HepG2 (cell line): Measurements from ENCODE around the gene NFS1. TPM values are rescaled to one million over a fixed set of nuclear protein-coding genes. Genes with fewer than 3 reads are reported as not detected.

Experiments
- ATF5 ChIP-seq: sonication (generic); formaldehyde crosslinking; IDR thresholded peaks from 2 replicates; pipeline ENCODE4 v1.4.0; 2020; ENCODE audit warnings: mild to moderate bottlenecking, low read depth, missing genetic modification reagents
- FOSL1 ChIP-seq: sonication (generic); formaldehyde crosslinking; IDR thresholded peaks from 2 replicates; pipeline ENCODE4 v1.9.0; 2021; ENCODE audit warnings: missing genetic modification reagents, borderline replicate concordance
- HNRNPH1 ChIP-seq: fragments of 200-400 bp; formaldehyde crosslinking; optimal IDR thresholded peaks from 2 replicates; pipeline ENCODE3; 2017; ENCODE audit warnings: mild to moderate bottlenecking, low read depth, low read length
- JUNB ChIP-seq: sonication (generic); formaldehyde crosslinking; IDR thresholded peaks from 2 replicates; pipeline ENCODE4 v1.8.0; 2022; ENCODE audit warnings: missing genetic modification reagents, mild to moderate bottlenecking, borderline replicate concordance
- MIER3 ChIP-seq: IDR thresholded peaks from 2 replicates; pipeline ENCODE4 v1.6.1; 2016; ENCODE audit warnings: missing compliant biosample characterization, borderline replicate concordance
- MIXL1 ChIP-seq: IDR thresholded peaks from 2 replicates; pipeline ENCODE4 v1.6.1; 2016
- MTA3 ChIP-seq: sonication (generic); formaldehyde crosslinking; IDR thresholded peaks from 2 replicates; pipeline ENCODE4 v1.4.0; 2020; ENCODE audit warnings: missing genetic modification reagents
- MTF2 ChIP-seq: sonication (generic); formaldehyde crosslinking; IDR thresholded peaks from 2 replicates; pipeline ENCODE4 v1.5.0; 2020; ENCODE audit warnings: missing genetic modification reagents, borderline replicate concordance
- NCOR1 ChIP-seq: fragments of 200-600 bp; sonication (generic); IDR thresholded peaks from 2 replicates; pipeline ENCODE4 v1.7.0; 2017; ENCODE audit warnings: antibody characterized with exemption, low read length, borderline replicate concordance
- NFE2 ChIP-seq: sonication (generic); formaldehyde crosslinking; IDR thresholded peaks from 2 replicates; pipeline ENCODE4 v1.4.0; 2020; ENCODE audit warnings: missing genetic modification reagents
- RXRA ChIP-seq: sonication (generic); formaldehyde crosslinking; IDR thresholded peaks from 2 replicates; pipeline ENCODE4 v1.5.1; 2020; ENCODE audit warnings: missing genetic modification reagents
- TBX3 ChIP-seq: fragments of 450-650 bp; IDR thresholded peaks from 2 replicates; pipeline ENCODE4 v1.6.1; 2017; ENCODE audit warnings: antibody characterized with exemption, mild to moderate bottlenecking, inconsistent platforms, borderline replicate concordance
- TEAD2 ChIP-seq: sonication (generic); formaldehyde crosslinking; IDR thresholded peaks from 2 replicates; pipeline ENCODE4 v1.9.0; 2021; ENCODE audit warnings: missing genetic modification reagents
- ZFP41 ChIP-seq: sonication (generic); formaldehyde crosslinking; IDR thresholded peaks from 2 replicates; pipeline ENCODE4 v1.4.0; 2020; ENCODE audit warnings: mild to moderate bottlenecking, missing genetic modification reagents, borderline replicate concordance
- ZMYM2 ChIP-seq: sonication (generic); formaldehyde crosslinking; IDR thresholded peaks from 2 replicates; pipeline ENCODE4 v1.8.0; 2022; ENCODE audit warnings: mild to moderate bottlenecking, missing genetic modification reagents
- ZNF331 ChIP-seq: sonication (generic); formaldehyde crosslinking; IDR thresholded peaks from 2 replicates; pipeline ENCODE4 v1.4.0; 2020; ENCODE audit warnings: missing genetic modification reagents
- ZNF430 ChIP-seq: sonication (generic); formaldehyde crosslinking; IDR thresholded peaks from 2 replicates; pipeline ENCODE4 v1.9.0; 2021; ENCODE audit warnings: mild to moderate bottlenecking, missing genetic modification reagents
- polyA plus RNA-seq, 8 experiments: library from polyadenylated mRNA; depleted of rRNA in 3 of 8; stranded (reverse) in 7 of 8; unstranded in 1 of 8; fragments of >200 nt; fragmentation: Illumina TruSeq in 4 of 8; extraction: Trizol in 4 of 8; gene quantifications; 2 replicates each; pipeline versions ENCODE4 v1.2.1 to v1.2.3, GENCODE V29; 2011 to 2016; ENCODE audit warnings: low read depth in 4 of 8, missing spikeins in 1 of 8, mixed read lengths in 1 of 8; ENCODE audit not compliant: insufficient read depth in 1 of 8
- total RNA-seq, 5 experiments: library from RNA; depleted of rRNA; stranded (reverse); fragments of >200 nt; fragmentation: Illumina TruSeq; extraction: Trizol; gene quantifications; 2 replicates each; pipeline ENCODE4 v1.2.3, GENCODE V29; 2016; ENCODE audit warnings: low read depth in 1 of 5
- TF ChIP-seq, protein P1 (sequence below): sonication (generic); formaldehyde crosslinking; IDR thresholded peaks from 2 replicates; pipeline ENCODE4 v1.5.1; 2020; ENCODE audit warnings: mild to moderate bottlenecking, missing genetic modification reagents
- TF ChIP-seq, protein P2 (sequence below), 2 experiments: fragments of 450-650 bp in 1 of 2; sonication (generic) in 1 of 2; formaldehyde crosslinking; IDR thresholded peaks; 2 replicates each; pipeline versions ENCODE4 v1.5.0 to v1.8.0; 2020 to 2022; ENCODE audit warnings: mild to moderate bottlenecking in 1 of 2, missing genetic modification reagents in 1 of 2
- TF ChIP-seq, protein P3 (sequence below): sonication (generic); formaldehyde crosslinking; IDR thresholded peaks from 2 replicates; pipeline ENCODE4 v1.4.0; 2020; ENCODE audit warnings: missing genetic modification reagents
- TF ChIP-seq, protein P4 (sequence below): sonication (generic); formaldehyde crosslinking; IDR thresholded peaks from 2 replicates; pipeline ENCODE4 v1.5.1; 2020; ENCODE audit warnings: missing genetic modification reagents, mild to moderate bottlenecking, borderline replicate concordance

Gene NFS1
- total and polyA plus RNA-seq, 2 of the 13 experiments (the other 11 are each of a cell fraction or from before 2014, with no cell fraction given) = 65.9 to 88.1 TPM

GRCh38 chr20:35664466-35665206 is 34.5 kb downstream of the NFS1 start, which contains the start of the genes CPNE1 and RBM12 (continued):
- TF ChIP-seq MTF2 = no peak; the same call in none of the 2 replicates
- TF ChIP-seq, protein P1, sequence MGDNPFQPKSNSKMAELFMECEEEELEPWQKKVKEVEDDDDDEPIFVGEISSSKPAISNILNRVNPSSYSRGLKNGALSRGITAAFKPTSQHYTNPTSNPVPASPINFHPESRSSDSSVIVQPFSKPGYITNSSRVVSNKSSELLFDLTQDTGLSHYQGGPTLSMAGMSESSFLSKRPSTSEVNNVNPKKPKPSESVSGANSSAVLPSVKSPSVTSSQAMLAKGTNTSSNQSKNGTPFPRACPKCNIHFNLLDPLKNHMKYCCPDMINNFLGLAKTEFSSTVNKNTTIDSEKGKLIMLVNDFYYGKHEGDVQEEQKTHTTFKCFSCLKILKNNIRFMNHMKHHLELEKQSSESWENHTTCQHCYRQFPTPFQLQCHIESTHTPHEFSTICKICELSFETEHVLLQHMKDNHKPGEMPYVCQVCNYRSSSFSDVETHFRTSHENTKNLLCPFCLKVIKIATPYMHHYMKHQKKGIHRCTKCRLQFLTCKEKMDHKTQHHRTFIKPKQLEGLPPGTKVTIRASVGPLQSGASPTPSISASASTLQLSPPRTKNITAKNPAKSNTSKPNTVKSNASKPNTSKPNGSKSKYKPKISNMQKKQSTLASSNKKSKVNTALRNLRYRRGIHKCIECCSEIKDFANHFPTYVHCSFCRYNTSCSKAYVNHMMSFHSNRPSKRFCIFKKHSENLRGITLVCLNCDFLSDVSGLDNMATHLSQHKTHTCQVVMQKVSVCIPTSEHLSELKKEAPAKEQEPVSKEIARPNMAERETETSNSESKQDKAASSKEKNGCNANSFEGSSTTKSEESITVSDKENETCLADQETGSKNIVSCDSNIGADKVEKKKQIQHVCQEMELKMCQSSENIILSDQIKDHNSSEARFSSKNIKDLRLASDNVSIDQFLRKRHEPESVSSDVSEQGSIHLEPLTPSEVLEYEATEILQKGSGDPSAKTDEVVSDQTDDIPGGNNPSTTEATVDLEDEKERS = peak; percentile 99
- TF ChIP-seq MTA3 (CRISPR knock-in tag) = no peak
- TF ChIP-seq, protein P2, sequence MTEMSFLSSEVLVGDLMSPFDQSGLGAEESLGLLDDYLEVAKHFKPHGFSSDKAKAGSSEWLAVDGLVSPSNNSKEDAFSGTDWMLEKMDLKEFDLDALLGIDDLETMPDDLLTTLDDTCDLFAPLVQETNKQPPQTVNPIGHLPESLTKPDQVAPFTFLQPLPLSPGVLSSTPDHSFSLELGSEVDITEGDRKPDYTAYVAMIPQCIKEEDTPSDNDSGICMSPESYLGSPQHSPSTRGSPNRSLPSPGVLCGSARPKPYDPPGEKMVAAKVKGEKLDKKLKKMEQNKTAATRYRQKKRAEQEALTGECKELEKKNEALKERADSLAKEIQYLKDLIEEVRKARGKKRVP (CRISPR knock-in tag; IDR thresholded peaks at IDR 0.05) = peak in 1 of 2 experiments; percentile 67; a peak in 1 of 4 replicates
- TF ChIP-seq JUNB (CRISPR knock-in tag) = no peak
- TF ChIP-seq RXRA (CRISPR knock-in tag) = peak; percentile 88
- TF ChIP-seq FOSL1 = peak; percentile 40; the same call in 1 of the 2 replicates
- no peak; the same call in 1 of the 2 replicates for TF ChIP-seq NFE2 (CRISPR knock-in tag)
- TF ChIP-seq MIER3 (CRISPR knock-in tag) = peak; percentile 92; the same call in 1 of the 2 replicates
- 0 out of 2 replicates have a peak, but pooled peaks have one; percentile 24 for TF ChIP-seq NCOR1
- peak; percentile 14; the same call in 1 of the 2 replicates for TF ChIP-seq ZMYM2 (CRISPR knock-in tag)
- TF ChIP-seq ZFP41 (CRISPR knock-in tag) = 0 out of 2 replicates have a peak, but pooled peaks have one; percentile 75
- peak; percentile 99 for TF ChIP-seq ZNF430 (CRISPR knock-in tag)
- TF ChIP-seq, protein P3, sequence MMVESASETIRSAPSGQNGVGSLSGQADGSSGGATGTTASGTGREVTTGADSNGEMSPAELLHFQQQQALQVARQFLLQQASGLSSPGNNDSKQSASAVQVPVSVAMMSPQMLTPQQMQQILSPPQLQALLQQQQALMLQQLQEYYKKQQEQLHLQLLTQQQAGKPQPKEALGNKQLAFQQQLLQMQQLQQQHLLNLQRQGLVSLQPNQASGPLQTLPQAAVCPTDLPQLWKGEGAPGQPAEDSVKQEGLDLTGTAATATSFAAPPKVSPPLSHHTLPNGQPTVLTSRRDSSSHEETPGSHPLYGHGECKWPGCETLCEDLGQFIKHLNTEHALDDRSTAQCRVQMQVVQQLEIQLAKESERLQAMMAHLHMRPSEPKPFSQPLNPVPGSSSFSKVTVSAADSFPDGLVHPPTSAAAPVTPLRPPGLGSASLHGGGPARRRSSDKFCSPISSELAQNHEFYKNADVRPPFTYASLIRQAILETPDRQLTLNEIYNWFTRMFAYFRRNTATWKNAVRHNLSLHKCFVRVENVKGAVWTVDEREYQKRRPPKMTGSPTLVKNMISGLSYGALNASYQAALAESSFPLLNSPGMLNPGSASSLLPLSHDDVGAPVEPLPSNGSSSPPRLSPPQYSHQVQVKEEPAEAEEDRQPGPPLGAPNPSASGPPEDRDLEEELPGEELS (CRISPR knock-in tag) = peak; percentile 72
- TF ChIP-seq, protein P4, sequence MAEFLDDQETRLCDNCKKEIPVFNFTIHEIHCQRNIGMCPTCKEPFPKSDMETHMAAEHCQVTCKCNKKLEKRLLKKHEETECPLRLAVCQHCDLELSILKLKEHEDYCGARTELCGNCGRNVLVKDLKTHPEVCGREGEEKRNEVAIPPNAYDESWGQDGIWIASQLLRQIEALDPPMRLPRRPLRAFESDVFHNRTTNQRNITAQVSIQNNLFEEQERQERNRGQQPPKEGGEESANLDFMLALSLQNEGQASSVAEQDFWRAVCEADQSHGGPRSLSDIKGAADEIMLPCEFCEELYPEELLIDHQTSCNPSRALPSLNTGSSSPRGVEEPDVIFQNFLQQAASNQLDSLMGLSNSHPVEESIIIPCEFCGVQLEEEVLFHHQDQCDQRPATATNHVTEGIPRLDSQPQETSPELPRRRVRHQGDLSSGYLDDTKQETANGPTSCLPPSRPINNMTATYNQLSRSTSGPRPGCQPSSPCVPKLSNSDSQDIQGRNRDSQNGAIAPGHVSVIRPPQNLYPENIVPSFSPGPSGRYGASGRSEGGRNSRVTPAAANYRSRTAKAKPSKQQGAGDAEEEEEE (CRISPR knock-in tag) = no peak; the same call in 1 of the 2 replicates
- peak; percentile 93 for TF ChIP-seq ZNF331 (CRISPR knock-in tag)
- TF ChIP-seq ATF5 (CRISPR knock-in tag) = peak; percentile 98
- TF ChIP-seq TBX3 = peak; percentile 55
- no peak; the same call in 1 of the 2 replicates for TF ChIP-seq TEAD2 (CRISPR knock-in tag)
- no peak for TF ChIP-seq HNRNPH1
- peak; percentile 93 for TF ChIP-seq MIXL1
